IPS-NIHi7 (cell line): ENCODE data around the gene PCDHA12.
"Not testable (repeated sequence)": the region's sequence is repeated elsewhere in the genome, so short reads cannot be mapped to it uniquely, and the experiment has no call there.

Experiments
- DNase-seq: peaks from one replicate; pipeline ENCODE4 v3.0.0; 2012; ENCODE audit warnings: mixed read lengths; ENCODE audit errors: extremely low spot score

PCDHA12 gene

DNA sequence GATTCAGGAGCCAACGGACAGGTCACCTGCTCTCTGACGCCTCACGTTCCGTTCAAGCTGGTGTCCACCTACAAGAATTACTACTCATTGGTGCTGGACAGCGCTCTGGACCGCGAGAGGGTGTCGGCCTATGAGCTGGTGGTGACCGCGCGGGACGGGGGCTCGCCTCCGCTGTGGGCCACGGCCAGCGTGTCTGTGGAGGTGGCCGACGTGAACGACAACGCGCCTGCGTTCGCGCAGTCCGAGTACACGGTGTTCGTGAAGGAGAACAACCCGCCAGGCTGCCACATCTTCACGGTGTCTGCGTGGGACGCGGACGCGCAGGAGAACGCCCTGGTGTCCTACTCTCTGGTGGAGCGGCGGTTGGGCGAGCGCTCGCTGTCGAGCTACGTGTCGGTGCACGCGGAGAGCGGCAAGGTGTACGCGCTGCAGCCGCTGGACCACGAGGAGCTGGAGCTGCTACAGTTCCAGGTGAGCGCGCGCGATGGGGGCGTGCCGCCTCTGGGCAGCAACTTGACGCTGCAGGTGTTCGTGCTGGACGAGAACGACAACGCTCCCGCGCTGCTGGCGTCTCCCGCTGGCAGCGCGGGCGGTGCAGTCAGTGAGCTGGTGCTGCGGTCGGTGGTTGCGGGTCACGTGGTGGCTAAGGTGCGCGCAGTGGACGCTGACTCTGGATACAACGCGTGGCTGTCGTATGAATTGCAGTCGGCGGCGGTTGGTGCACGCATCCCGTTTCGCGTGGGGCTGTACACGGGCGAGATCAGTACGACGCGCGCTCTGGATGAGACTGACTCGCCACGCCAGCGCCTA is 17.7 kb upstream of the PCDHA12 start:
- DNase-seq, result no peak

DNA sequence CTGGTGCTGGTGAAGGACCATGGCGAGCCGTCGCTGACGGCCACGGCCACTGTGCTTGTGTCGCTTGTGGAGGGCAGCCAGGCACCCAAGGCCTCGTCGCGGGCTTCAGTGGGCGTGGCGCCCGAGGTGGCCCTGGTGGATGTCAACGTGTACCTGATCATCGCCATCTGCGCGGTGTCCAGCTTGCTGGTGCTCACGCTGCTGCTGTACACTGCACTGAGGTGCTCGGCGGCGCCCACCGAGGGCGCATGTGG is 17.2 kb upstream of the PCDHA12 start:
- DNase-seq, result no peak

DNA sequence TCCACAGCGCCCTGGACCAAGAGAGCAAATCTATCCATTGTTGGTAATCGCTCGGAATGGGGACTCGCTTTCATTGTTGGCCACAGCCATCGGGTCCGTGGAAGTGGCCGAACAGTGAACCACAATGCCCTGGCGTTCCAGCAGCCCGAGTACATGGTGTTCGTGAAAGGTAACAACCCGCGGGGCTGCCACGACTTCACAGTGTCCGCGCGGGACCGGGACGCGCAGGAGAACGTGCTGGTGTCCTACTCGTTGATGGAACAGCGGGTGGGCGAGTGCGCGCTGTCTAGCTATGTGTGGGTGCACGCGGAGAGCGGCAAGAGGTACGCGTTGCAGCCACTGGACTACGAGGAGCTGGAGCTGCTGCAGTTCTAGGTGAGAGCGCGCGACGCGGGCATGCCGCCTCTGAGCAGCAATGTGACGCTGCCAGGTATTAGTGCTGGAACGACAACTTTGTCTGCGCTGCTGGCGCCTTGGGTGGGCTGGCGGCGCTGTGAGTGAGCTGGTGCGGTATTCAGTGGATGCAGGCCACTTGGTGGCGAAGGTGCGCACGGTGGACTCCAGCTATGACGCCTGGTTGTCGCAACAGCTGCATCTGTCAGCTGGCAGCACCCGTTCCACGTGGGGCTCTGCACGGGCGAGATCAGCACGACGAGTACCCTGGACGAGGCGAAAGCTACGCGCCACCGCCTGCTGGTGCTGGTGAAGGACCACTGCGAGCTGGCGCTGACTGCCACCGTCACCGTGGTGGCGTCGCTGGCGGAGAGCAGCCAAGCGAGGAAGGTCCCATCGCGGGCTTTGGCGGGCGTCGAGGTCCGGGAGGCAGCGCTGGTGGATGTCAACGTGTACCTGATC is 12.4 kb upstream of the PCDHA12 start:
- DNase-seq, result no peak

DNA sequence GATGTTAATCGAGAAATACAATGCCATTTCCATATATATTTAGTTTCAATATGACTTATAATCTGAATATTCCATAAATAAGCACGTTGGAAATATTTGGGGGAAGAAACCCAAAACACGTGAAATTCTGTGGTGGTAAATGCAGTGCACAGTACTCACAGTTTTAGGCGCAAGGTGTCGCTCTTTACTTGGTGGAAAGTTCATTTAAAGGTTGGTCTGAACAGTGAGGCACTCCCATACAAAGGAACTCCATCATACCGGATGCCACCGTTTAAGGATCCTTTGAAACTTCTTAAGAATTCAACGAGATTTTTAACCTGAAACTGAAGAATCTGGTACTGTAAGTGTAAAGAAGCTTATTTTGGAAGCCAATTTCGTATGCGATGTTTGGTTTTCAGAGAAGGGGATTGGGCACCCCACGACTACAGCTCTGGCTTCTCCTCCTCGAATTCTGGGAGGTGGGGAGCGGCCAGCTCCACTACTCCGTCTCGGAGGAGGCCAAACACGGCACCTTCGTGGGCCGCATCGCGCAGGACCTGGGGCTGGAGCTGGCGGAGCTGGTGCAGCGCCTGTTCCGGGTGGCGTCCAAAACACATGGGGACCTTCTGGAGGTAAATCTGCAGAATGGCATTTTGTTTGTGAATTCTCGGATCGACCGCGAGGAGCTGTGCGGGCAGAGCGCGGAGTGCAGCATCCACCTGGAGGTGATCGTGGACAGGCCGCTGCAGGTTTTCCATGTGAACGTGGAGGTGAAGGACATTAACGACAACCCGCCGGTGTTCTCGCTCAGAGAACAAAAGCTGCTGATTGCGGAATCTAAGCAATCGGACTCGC is 6.2 kb upstream of the PCDHA12 start, which contains the start of gene PCDHA11:
TSS of gene PCDHA11 (plus strand) at position 237 of the 834 bp plus-strand sequence. CDS start at position 384, 147 bp downstream.
- DNase-seq, result peak; percentile 58

DNA sequence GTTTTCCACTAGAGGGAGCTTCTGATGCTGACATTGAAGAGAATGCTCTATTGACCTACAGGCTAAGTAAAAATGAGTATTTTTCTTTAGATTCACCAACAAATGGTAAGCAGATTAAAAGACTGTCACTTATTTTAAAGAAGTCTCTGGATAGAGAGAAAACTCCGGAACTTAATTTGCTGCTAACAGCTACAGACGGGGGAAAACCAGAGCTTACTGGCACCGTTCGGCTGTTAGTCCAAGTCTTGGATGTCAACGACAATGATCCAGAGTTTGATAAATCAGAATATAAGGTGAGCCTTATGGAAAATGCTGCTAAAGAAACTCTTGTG is 5.6 kb upstream of the PCDHA12 start:
- DNase-seq, result no peak

DNA sequence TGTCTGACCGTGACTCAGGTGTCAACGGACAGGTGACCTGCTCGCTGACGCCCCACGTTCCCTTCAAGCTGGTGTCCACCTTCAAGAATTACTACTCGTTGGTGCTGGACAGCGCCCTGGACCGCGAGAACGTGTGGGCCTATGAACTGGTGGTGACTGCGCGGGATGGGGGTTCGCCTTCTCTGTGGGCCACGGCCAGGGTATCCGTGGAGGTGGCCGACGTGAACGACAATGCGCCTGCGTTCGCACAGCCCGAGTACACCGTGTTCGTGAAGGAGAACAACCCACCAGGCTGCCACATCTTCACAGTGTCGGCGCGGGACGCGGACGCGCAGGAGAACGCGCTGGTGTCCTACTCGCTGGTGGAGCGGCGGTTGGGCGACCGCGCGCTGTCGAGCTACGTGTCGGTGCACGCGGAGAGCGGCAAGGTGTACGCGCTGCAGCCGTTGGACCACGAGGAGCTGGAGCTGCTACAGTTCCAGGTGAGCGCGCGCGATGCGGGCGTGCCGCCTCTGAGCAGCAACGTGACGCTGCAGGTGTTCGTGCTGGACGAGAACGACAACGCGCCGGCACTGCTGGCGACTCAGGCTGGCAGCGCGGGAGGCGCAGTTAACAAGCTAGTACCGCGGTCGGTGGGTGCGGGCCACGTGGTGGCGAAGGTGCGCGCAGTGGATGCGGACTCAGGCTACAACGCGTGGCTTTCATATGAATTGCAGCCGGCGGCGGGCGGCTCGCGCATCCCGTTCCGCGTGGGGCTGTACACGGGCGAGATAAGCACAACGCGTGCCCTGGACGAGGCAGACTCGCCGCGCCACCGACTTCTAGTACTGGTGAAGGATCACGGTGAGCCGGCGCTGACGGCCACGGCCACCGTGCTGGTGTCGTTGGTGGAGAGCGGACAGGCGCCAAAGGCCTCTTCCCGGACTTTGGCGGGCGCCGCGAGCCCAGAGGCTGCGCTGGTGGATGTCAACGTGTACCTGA is 4.6 kb upstream of the PCDHA12 start:
- no peak for DNase-seq

DNA sequence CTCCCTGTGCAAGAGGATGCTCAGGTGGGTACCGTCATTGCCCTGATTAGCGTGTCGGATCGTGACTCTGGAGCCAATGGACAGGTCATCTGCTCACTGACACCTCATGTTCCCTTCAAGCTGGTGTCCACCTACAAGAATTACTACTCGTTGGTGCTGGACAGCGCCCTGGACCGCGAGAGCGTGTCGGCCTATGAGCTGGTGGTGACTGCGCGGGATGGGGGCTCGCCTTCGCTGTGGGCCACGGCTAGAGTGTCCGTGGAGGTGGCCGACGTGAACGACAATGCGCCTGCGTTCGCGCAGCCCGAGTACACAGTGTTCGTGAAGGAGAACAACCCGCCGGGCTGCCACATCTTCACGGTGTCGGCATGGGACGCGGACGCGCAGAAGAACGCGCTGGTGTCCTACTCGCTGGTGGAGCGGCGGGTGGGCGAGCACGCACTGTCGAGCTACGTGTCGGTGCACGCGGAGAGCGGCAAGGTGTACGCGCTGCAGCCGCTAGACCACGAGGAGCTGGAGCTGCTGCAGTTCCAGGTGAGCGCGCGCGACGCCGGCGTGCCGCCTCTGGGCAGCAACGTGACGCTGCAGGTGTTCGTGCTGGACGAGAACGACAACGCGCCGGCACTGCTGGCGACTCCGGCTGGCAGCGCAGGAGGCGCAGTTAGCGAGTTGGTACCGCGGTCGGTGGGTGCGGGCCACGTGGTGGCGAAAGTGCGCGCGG is 1.6 kb downstream of the PCDHA12 start:
- not testable (repeated sequence) for DNase-seq

DNA sequence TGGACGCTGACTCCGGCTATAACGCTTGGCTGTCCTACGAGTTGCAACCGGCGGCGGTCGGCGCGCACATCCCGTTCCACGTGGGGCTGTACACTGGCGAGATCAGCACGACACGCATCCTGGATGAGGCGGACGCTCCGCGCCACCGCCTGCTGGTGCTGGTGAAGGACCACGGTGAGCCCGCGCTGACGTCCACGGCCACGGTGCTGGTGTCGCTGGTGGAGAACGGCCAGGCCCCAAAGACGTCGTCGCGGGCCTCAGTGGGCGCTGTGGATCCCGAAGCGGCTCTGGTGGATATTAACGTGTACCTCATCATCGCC is 2.1 kb downstream of the PCDHA12 start:
- no peak for DNase-seq

DNA sequence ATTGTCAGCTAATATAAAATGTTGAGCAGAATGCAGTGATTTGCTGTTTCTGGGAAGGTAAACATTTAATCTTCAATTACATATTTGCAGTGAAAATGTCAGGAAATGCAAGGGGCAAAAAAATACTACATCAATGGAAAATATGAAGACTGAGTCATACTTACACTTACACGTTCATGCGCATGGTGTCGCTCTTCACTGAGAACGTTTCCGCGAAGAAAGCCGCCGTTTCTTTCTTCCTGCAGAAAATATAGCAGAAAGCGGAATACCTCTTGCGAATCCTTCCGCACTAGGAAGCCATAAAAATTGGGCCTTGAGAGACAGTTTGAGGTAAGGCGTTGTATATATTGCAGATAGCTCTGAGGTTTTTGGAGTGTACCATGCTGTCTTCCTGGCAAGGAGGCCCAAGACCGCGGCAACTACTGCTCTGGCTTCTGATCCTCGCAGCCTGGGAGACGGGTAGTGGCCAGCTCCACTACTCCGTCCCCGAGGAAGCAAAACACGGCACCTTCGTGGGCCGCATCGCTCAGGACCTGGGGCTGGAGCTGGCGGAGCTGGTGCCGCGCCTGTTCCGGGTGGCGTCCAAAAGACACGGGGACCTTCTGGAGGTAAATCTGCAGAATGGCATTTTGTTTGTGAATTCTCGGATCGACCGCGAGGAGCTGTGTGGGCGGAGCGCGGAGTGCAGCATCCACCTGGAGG is 6.9 kb downstream of the PCDHA12 start, which contains the start of gene PCDHA13:
TSS of gene PCDHA13 (plus strand) at position 236 of the 702 bp plus-strand sequence. CDS start at position 381, 145 bp downstream.
- DNase-seq, result no peak

DNA sequence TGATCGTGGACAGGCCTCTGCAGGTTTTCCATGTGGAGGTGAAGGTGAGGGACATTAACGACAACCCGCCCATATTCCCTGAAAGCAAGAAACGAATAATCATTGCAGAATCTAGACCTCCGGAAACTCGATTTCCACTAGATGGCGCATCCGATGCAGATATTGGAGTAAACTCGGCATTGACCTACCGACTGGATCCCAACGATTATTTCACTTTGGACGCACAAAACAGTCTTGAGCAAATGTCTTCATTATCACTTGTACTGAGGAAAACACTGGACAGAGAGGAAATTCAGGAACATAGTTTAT is 7.4 kb downstream of the PCDHA12 start:
- peak; percentile 67 for DNase-seq

DNA sequence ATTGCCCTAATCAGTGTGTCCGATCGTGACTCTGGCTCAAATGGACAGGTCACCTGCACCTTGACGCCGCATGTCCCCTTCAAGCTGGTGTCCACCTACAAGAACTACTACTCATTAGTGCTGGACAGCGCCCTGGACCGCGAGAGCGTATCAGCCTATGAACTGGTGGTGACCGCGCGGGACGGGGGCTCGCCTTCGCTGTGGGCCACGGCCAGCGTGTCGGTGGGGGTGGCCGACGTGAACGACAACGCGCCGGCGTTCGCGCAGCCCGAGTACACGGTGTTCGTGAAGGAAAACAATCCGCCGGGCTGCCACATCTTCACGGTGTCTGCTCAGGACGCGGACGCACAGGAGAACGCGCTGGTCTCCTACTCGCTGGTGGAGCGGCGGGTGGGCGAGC is 8.3 kb downstream of the PCDHA12 start:
- DNase-seq, result no peak

DNA sequence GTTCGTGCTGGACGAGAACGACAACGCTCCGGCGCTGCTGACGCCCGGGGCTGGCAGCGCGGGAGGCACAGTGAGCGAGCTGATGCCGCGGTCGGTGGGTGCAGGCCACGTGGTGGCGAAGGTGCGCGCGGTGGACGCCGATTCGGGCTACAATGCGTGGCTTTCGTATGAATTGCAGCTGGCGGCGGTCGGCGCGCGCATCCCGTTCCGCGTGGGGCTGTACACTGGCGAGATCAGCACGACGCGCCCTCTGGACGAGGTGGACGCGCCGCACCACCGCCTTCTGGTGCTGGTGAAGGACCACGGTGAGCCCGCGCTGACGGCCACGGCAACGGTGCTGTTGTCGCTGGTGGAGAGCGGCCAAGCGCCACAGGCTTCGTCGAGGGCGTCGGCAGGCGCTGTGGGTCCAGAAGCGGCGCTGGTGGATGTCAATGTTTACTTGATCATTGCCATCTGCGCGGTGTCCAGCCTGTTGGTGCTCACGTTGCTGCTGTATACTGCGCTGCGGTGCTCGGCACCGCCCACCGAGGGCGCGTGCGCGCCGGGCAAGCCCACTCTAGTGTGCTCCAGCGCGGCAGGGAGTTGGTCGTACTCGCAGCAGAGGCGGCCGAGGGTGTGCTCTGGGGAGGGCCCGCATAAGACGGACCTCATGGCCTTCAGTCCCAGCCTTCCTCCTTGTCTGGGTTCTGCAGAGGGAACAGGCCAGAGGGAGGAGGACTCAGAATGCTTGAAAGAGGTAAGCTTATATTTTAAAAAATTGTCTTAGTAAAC is 9.0 kb downstream of the PCDHA12 start:
- DNase-seq, result no peak

DNA sequence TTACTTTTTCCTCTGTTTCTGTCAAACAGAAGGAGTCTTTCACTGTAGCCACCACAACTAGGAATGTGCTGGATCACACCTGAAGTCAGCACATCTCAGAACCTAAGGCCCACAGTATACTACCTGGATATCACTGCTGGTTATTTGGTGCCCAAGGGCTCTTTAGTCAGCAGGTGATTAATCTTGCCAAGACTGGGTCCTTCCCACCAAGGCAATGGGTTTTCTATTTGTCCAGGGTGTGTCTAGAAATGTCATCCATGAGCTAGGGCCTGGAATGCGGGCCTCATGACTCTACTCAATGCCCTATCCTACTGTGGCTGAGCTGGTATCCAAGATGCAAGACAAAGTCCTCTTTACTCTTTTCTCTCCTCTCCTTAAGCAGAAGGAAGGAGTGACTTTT is 41.2 kb downstream of the PCDHA12 start:
- no peak for DNase-seq

DNA sequence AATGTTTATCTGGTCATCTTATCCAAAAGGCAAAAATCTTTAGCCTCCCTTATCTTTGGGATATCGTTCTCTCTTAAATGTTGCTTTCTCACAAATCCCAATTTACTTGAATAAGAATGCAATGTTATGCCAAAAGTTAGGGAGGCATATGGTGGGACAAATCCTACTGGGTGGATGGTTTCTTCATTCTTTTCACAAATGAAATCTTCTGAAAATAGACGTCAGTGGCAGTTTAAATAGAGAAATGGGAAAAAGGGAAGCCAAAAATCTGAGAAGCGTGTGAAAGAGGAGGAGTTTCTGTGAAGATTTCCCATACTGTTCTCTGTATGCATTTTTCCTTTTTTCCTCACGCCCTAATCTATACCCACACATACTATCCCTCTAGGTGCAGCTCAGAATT is 48.5 kb downstream of the PCDHA12 start:
- DNase-seq, result no peak

DNA sequence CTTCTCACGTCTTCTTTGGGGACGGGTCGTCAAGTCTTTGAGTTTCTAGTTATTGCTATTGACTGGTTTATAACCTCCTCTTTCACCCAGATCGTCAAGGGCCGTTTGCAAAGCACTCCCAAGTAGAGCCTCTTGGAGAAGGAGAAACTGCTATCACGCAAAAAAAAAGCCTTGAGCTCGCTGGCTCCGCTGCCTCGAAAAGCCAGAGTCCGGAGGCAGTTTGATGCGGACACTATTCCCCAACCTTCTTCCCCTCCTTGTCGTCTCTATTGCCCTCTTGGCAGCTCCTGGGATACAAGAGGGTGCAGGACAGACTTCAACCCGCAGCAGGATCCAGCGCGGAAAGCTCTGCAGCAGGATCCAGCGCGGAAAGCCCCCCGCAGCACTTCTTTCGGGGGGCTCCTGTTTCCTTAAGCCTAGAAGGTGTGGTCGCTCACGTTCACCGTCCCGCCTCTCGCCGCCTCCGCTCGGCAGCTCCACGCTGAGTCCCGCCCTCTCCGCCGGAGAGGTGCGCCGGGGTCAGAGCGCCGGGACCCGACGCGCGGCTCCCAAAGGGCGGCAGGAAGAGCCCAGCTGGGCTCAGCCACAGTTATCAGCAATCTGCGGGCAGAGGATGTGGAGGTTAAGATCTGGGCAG is 50.8 kb downstream of the PCDHA12 start, which contains the start of gene PCDHAC1:
TSS of gene PCDHAC1 (plus strand) at position 494 of the 637 bp plus-strand sequence. CDS start 594 bp downstream, outside the sequence.
- peak; percentile 80 for DNase-seq

DNA sequence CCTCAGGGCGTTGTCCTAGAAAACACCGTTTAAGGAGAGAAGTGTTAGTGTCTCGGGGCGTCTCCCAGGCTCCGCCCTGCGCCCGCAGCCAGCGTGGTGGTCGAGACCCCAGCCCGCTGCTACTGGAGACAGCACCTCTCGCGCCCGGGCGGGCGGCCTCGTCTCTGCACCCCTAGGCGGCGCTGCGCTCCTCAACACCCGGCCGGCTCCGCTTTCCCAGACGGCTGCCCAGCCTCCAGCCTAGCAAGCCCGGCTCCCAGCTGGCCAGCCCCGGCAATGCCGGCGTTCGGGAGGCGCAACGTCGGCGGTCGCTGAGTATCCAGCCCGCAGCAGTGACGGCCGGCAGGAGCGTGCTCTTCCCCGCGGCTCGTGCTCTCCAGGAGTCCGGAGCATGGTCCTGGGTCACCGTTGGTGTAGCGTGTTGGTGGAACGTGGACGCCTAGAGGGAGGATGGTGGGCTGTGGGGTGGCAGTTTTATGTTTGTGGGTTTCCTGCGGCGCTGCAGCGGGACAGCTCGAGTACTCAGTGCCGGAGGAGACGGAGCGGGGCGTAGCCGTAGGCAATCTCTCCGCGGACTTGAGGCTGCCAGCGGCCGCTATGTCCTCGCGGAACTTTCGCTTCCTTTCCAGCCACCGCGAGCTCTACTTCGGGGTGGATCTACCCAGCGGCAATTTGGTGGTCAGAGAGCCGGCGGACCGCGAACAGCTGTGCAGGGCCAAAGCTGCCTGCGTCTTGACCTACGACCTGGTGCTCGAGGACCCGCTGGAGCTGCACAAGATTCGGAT is 51.5 kb downstream of the PCDHA12 start:
- DNase-seq, result peak; percentile 92

DNA sequence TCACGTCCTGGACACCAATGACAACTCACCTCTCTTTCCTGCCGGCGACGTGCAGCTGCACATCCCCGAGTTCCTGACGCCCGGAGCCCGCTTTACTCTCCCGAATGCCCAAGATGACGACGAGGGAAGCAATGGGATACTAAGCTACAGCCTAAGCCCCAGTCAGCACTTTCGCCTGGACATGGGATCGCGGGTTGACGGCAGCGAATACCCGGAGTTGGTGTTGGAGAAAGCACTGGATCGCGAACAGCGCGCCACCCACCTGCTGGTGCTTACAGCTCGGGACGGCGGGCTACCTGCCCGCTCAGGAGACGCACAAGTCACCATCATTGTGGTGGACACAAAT is 52.1 kb downstream of the PCDHA12 start:
- DNase-seq, result peak; percentile 40
